HK-2 (cell line): Measurements from ENCODE around the gene GMFB.

ENCODE experiments used
- DNase-seq: peaks from one replicate; pipeline ENCODE4 v3.0.0-alpha.2; 2018; ENCODE audit not compliant: unreplicated experiment

Gene GMFB

DNA sequence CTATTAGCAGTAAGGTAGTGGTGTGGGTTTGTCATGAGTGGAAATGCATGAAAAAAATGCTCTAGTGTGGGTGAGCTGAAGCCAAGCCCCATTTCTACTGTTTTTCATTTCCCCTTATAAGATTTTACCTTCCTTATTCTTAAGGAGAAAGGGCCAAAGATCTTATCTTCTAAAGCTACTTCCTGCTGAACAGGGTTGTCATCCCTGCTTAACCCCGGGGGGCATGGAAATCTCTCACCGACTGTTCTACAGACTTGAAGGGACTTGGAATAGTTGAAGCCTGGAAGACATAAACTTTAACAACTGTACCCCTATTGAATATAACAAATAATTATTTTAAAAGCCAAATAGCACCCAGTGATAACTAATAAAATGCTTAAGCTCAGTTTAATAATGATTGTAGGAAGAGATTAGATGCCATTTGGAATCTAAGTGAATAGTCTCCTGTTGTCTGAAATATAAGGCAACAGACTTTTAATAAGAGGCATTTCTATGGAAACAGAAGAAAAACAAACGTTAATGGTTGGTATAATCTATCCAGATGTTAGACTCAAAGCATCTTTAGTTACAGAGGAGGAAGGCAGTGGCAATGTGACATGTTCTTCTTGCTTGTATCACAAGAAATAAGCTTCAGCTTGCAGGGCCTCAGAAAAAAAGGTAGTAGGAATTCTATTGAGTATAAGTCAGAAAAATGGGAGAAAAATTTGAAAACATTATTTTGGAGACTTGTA is 1.8 kb upstream of the GMFB start:
- no peak for DNase-seq

DNA sequence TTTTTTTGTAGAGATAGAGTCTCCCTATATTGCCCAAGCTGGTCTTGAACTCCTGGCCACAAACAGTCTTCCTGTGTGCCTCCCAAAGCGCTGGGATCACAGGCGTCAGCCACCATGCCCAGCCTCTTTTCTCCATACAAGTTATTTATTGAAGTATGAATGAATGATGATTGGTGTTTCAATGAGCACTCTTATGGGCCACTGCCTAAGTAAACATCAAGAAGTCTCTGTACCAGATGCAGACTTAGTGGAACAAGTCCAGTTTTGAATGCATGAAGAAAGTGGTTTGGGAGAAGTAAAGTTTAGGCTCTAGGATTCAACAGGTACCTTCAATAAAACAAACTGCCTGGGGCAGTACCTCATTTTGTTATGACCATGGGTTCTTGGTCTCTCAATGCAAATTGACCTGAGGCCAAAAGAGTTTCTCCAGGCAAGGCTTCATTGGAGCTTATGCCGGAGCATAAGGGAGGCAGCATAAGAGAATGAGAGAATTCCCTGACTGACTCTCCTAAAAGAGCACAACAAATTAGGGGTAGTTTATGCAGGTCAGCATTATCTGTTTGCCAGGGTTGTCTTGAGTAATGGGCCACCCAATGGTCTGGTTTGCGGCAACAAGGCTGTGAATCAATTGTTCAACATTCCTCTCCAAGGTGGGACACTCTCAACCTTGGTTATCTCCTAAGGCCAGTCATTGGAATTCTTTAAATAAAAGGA is 1.1 kb upstream of the GMFB start:
- no peak for DNase-seq

DNA sequence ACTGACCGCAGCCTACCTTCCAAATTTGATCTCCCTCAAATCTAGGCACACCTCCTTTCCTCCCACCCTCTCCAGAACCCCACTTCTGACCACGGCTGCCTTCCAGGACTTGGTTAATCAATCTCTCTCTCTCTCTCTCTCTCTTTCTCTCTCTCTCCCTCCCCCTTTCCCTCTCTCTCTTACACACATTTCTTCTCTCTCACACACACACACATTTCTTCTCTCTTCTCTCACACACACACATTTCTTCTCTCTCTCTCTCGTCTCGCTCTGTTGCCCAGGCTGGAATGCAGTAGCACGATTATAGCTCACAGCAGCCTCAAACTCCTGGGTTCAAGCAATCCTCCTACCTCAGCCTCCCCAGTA is 521 bp upstream of the GMFB start:
- DNase-seq = no peak

DNA sequence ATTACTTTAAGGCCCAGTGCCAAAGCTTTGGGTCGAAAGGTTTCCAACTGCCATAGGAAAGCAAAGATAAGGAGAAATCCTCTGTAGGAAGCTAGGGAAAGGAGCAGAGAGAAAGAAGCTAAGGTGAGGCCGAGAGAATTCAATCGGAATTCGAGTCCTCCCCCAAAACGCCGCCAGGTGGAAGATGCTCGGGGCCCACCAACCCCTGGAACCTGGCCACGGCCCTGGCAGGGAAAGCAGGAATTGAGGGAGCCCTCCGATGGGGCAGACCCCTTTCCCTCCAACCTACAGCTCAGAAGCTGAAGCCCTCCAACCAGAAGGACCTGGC is 498 bp downstream of the GMFB start:
- DNase-seq = no peak

DNA sequence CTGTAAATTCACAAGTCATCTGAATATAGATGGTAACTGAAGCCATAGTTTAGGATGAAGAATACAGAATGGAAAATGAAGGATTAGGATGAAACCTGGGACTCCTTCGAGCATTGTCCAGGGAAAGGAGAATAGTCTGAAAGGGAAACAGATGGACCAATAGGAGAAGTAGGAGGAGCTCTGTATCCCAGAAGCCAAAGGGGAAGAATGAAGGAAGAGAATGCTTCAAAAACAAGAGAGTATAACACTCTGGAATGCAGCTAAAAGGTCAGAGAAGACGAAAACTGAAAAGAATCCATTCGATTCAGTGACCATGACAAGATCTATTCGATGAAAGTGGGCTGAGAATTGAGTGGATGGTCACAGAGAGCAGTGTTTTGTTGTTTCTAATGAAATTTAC is 1.0 kb downstream of the GMFB start:
- no peak for DNase-seq

DNA sequence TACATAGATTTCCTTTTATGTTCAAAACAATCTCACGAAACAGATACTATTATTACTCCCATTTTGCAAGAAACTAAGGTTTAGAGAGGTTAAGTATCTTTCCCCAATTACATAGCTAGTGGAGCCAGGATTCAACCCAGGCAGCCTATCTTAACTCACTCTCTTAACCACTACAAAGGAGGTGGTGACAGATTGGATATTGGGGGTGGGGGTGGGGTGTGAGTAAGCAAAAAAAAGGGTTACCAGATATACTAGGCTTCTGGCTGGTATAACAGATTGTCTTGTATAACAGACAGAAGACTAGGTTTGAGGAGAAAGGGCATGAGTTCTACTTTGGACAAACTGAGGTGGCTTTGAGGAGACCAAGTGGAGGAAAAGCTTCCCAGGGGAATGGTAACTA is 2.1 kb downstream of the GMFB start:
- no peak for DNase-seq

DNA sequence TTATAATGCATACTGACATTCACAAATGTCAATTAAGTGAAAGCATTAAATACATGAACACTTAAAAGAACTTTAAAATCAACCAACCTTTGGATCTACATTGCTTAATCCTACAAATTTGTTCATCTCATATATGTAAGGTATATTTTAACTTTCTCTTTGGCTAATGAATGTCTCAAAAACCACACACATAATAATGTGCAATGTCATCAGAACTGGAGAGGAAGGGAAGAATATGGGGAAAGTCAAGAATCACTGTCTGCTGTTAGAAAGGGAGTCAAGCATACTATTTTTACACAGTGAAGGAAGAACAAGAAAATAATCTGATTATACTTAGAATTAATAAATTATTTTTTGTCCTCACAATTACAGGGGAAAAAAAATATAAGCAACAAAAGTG is 4.9 kb downstream of the GMFB start:
- no peak for DNase-seq

DNA sequence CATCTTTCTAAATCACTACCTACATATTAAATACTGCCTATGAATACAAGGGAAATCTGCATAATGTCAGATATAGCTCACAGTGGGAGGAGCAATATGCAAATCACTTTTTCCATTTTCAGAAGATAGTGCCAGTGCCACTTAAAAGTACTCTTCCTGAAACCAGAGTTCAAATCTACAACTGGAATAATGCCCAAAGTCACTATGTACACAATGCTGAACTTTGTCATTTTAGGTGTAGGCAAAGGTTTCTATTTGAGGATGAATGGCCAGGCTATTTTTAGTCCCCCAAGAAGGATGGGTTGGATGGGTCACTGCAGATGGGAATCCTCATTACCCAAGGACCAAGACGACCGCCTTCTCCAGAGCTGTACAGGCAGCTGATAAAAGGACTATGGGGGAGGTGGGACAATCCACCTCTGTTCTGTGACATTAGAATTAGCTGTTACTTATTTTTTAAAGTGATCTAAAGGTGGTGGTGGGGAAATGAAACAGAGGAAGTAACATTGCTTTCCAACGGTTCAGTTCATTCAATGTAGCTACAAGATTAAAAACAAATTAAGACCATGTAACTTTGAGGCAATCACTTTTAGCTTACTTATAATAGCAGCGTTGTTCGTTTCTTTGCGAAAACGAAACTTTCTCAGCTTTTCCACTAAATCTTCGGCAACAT is 5.6 kb downstream of the GMFB start:
- DNase-seq = no peak

DNA sequence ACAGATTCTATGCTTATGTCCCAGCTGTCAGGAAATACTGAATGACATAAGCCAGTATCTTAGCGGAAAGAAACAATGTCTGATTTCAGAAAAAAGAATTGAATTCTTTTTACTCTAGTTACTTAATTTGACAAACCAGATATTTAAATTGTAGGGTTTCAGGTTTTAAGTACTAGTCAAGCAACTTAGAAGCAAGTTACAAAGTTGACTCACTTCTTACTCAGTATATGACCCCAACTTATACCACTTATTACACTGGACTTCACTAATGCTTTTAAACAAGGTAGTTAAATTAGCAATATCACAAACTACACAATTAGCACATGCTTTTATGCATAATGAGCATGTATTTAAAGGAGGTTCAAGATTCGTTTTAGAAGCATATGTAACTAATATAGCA is 7.1 kb downstream of the GMFB start:
- no peak for DNase-seq

DNA sequence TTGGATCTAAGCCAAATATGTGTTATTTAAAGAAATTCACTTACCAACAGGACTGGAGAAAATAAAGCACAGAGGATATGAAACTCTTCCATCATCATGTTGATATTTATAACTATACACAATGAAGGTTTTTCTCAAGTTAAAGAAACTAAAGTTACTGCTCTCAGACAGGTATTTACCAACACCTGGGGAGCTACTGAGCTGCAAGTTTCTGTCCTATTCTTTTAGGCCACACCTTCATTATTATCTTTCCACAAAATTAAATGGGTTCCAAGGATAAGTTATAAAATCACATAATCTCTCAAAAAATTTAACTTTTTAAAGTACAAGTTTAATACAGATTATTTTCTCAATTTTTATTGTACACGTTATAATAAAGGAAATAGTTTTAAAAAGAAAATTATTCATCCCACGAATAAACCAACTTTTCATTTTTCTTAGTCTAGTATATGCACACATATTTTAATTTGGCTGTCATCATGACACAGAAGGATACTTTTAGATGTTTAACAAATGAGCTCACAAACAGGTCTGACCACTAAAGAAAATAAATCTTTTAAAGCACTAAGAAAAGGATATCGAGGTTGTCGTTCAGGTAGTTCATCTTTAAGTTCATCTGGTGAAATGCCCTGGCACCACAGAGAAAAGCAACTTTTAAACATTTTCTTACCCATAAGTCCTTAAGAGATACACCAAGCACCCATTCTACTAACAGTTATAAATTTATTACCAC is 7.8 kb downstream of the GMFB start:
- no peak for DNase-seq

DNA sequence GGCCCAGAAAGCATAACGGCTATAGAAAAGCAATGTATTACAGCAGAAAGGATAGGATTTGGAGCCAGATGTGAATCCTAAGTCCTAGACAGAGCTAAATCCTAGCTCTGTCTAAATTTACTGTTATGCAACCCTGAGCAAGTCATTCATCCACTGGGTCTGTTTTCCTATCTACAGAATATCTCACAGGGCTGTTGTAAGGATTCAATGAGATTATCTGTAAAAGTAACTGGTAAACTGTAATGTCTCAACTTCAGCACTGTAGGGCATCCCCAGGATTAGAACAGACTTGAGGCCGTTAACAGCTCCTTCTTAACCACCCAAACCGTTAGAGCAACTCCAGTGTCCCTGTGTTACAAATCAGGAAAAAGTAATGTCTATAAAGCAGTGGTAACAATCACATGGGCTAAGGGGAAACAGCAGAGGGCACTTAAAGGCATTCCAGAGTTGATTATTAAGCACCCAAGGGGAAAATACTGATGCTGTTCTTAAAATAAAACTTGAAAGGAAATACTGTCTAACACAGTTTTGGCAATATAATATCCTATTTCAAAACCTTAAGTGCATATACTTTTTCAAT is 10.1 kb downstream of the GMFB start:
- DNase-seq = no peak

DNA sequence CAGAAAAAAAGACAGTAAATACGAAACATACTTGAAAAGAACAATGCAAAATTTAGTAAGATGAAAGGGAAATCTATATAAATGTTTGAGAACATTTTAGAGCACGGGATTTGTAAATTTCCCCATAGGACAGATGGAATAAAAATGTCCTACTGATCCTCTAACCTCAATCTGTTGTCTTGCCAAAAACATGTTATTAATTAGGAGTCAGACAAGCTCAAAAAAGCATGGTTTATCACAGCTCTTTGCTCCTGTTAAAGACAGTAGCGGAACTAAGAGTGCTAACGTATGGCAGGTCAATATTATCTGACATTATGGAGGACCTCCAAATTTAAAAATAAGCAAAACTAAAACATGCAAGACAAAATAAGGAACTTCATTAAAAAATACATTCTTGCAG is 12.9 kb downstream of the GMFB start:
- no peak for DNase-seq

DNA sequence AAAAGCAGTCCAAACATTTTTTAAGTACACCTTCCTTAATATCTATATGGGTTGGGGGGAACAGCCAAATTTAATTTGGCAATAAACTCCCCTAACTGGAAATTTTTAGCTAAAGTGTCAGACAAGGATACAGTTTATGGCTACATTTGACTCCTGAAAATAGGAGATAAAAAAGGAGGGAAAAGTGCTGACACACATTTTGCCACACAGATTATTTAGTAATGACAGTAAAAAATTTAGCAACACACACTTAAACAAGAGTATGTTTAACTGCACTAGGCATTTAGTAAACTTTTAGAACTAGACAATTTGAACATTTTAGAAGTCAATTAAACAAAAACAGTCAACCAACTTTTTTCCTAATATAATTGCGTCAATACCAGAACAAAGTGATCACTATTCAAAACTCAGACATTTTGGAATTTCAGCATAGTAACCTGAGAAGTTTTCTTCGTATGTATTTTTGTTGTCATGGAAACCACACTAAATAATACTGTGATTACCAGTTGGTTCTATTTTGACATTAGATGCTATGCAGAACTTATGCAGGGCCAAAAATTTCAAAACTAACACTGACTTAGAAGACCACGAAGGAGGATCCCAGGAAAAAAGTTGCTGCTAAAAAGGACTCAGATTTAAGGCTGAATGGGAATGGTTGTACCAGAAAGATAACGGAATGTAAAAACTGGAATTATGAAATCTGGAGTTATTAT is 13.4 kb downstream of the GMFB start:
- DNase-seq = no peak

DNA sequence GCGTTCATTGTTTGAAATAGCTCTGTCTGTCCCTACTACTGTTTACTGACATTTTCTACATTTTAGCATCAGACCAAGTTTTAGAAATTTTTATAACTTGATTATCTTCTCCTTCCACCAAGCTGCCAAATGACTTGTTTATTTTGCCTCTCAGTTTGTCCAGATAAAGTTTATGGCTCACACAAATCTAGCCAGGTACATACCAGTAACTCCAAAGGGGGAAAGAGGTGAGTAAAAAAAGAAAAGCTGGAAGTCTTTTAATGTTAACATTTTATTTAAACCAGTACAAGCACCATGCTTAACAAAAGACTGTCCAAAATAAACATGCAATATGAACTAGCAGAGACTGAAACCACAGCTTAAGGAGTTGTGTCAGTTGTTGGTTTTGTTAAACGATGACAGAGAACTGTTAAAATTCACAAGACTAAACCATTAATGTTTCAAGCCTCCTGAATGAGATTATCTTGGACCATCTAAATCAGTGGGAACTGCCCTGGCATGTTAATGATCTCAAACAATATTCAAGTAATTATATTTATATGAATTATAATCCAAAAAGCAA is 14.5 kb downstream of the GMFB start:
- DNase-seq = no peak

DNA sequence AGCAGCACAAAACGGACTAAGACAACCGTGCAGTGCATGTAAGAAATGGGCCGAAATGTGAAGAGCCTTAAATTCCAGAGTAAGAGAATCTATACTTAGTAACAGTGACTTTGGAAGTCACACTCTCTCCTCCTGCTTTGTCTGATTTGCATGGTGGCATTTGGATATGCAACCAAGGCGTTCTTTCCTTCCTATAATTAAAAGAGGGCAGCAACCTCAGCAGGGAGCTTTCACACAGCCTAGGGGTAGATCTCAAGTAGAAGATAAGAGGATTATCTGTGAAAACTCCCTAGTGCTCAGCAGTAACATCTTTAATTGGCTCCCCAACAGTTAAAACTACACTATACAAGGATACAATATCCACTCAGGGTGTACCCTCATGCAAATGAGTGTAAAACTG is 16.5 kb downstream of the GMFB start:
- no peak for DNase-seq

DNA sequence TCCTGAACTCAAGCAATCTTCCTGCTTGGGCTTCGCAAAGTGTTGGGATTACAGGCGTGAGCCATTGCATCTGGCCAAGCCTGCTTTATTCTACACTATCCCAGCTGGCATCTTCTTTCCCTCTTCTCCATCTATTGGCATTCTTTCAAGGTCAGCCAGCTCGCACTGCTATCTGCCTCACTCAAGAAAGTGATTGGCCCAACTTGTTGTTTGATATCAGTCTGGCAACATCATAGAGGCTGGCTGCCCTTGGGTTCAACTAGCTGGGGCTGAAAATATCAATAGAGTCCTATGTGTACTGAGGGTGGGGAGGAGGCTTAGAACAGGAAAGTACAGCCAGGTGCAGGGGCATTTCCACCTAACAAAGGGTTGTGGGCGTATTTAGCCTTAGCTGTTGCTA is 17.1 kb downstream of the GMFB start:
- DNase-seq = no peak

DNA sequence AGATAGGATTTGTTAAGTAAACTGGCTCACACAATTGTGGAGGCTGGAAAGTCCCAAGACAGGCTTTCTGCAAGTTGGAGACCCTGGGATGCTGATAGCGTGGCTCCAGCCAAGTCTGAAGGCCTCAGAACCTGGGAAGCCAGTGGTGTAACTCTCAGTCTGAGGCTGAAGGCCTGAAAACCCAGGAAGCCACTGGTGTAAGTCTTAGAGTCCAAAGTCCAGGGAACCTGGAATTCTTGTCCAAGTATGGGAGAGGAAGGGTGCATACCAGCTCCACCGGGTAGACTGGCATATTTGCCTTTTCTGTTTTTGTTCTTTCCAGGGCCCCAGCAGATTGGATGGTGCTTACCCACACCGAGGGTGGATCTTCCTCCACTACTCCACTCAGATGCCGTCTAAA is 18.1 kb downstream of the GMFB start:
- DNase-seq = no peak

DNA sequence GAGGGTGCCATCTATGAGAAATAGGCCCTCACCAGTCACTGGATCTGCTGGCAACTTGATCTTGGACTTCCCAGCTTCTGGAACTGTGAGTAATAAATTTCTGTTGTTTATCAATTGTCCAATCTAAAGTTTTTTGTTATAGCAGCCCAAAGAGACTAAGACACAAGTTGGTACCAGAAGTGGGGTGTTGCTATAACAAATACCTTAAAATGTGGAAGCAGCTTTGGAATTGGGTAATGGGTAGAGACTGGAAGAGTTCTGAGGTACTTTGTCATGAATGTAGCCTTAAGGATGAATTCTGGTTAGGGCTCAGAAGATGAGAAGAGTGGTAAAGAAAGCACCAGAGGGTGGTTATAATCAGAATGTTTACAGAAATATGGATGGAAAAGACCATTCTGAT is 21.5 kb downstream of the GMFB start:
- no peak for DNase-seq

DNA sequence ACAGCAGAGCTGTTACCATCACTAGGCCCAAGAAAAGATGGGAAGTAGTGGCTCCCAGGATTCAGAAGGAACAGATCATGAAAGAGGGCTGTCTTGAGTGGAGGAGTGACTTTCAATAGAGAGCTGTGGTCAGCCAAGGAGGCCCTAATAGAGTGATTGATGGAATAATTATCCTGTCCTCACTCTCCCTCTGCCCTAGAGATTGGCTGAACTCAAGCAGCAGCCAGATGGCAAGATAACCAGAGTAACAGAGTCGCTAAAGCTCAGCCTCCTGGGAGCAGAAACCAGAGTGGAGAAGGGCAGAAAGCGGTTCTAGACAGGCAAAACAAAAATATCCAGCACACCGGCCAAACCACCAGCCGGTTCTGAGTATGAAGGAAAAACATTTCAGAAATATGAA is 23.1 kb downstream of the GMFB start:
- DNase-seq = no peak

DNA sequence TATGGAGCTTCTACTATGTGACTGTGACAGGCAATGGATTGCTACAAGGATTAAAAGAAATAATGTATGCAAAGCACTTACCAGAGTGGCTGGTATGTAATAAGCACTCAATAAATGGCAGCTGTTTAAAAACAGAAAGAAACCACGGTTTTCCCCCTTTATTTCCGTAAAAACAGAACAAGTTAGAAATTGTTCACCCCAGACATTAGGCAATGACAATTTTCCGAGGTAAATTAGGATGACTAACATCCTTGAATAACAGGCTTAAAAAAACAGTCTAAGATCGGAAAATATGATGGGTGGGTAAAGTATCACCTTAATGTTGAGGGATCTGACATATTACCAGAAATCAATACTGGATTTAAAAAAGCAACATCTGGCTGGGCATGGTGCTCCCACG is 26.7 kb downstream of the GMFB start:
- no peak for DNase-seq

DNA sequence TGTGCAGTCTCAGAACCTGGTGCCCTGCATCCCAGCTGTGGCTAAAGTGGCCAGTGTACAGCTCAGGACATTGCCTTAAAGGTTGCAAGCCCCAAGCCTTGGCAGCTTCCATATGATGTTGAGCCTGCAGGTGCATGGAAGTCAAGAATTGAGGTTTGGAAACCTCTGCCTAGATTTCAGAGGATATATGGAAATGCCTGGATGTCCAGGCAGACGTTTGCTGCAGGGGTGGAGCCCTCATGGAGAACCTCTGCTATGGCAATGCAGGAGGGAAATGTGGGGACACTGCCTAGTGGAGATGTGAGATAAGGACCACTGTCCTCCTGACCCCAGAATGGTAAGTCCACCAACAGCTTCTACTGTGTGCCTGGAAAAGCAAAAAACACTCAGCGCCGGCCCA is 29.7 kb downstream of the GMFB start:
- DNase-seq = no peak
